Ovary (tissue), 3 donors: ENCODE data around the gene SLC2A13.

Experiments
- POLR2A ChIP-seq: fragments of 450-650 bp; IDR thresholded peaks from one replicate; pipeline ENCODE4 v1.6.1; 2017; ENCODE audit warnings: antibody characterized with exemption, mild to moderate bottlenecking, moderate library complexity
- TF ChIP-seq, protein P1 (sequence below), 3 donors: fragments of 450-650 bp in 2 of 3; fragments of 200-600 bp in 1 of 3; IDR thresholded peaks; one replicate each; pipeline versions ENCODE4 v1.5.1 to v1.8.0; 2016 to 2022; ENCODE audit warnings: antibody characterized with exemption in 3 of 3, mild to moderate bottlenecking in 1 of 3
- donor health status: DM: no; HTN: no; CAD: no.

DNA sequence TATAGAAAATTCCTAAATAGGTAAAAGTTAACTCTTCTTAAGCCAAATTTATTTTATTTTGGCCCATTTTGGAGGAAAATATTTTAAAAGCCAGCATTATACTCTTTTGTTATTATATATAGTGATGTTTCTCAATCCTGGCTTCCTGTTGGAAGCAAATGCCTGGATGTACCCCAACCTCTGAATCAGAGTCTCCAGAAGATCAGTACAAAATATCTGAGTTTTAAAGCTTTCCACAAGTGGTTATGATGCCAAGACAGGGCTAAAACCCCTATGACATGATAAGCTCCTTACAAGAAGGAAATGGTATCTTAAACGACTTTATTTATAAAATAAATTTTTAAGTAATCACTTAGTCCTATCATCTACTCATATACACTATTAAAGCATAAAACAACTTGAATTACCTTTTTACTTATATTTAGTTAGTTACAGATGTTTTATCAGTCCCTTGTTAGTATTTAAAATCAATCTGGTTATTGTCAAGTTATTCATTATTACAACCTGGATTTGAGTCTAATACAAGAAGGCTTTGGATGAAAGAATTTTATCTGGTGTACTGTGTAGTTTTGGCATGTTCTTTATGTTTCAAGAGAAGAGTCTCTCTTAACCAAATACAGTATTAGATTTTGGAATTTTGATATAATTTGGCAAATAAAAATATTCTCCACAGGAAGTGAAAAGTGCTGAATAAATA lies 238.1 kb downstream of the SLC2A13 start:
- TF ChIP-seq, protein P1, sequence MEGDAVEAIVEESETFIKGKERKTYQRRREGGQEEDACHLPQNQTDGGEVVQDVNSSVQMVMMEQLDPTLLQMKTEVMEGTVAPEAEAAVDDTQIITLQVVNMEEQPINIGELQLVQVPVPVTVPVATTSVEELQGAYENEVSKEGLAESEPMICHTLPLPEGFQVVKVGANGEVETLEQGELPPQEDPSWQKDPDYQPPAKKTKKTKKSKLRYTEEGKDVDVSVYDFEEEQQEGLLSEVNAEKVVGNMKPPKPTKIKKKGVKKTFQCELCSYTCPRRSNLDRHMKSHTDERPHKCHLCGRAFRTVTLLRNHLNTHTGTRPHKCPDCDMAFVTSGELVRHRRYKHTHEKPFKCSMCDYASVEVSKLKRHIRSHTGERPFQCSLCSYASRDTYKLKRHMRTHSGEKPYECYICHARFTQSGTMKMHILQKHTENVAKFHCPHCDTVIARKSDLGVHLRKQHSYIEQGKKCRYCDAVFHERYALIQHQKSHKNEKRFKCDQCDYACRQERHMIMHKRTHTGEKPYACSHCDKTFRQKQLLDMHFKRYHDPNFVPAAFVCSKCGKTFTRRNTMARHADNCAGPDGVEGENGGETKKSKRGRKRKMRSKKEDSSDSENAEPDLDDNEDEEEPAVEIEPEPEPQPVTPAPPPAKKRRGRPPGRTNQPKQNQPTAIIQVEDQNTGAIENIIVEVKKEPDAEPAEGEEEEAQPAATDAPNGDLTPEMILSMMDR (IDR thresholded peaks at IDR 0.05) = no peak
- no peak for TF ChIP-seq POLR2A
